BJ (cell line): ENCODE results near the gene STRN3. TPM values are rescaled to one million over a fixed set of nuclear protein-coding genes. Genes with fewer than 3 reads are reported as not detected.

Experiments
- CTCF ChIA-PET: fragments of 350-600 bp; formaldehyde crosslinking; extraction: SDS; loops from one replicate; lab custom pipeline; 2021; ENCODE audit warnings: antibody characterized with exemption, inconsistent platforms; lab: Yijun Ruan, JAX
- POLR2A ChIA-PET: fragments of 300-600 bp; sonication (Branson Sonifier 250); formaldehyde crosslinking; extraction: SDS; loops from one replicate; lab custom pipeline; 2021; ENCODE audit warnings: antibody characterized with exemption; lab: Charles Lee
- DNase-seq: peaks from one replicate; pipeline ENCODE4 v3.0.0-alpha.2; 2011; ENCODE audit warnings: low read depth
- H3K27me3 ChIP-seq: 2 replicates; pipeline ENCODE4 v1.6.0; 2011; ENCODE audit warnings: low read length; ENCODE audit not compliant: control insufficient read depth, insufficient read depth
- H3K36me3 ChIP-seq: 2 replicates; pipeline ENCODE4 v1.5.1; 2011; ENCODE audit warnings: low read length; ENCODE audit not compliant: control insufficient read depth, insufficient read depth
- H3K4me3 ChIP-seq: 2 replicates; pipeline ENCODE4 v1.5.1; 2011; ENCODE audit warnings: low read depth, mild to moderate bottlenecking, control low read depth, low read length
- CTCF ChIP-seq: IDR thresholded peaks from 2 replicates; pipeline ENCODE4 v1.5.1; 2011; ENCODE audit warnings: low read depth, mild to moderate bottlenecking, control low read depth, inconsistent platforms, low read length, moderate library complexity; ENCODE audit not compliant: insufficient read depth
- polyA plus RNA-seq: library from polyadenylated mRNA; depleted of rRNA; stranded (reverse); fragments of >200 nt; gene quantifications from 2 replicates; pipeline ENCODE4 v1.2.3, GENCODE V29; 2011

Gene STRN3
- polyA plus RNA-seq, 1 experiment = 14.8 TPM

- TF ChIP-seq CTCF = no peak
- POLR2A ChIA-PET = no interaction called here
- no peak for DNase-seq
- Histone ChIP-seq H3K36me3 (no peaks in the 10 kb centered on the region), H3K4me3 (no peak overlapping the region), H3K27me3 (no peaks in the 10 kb centered on the region)
- CTCF ChIA-PET = no interaction called here
Observed at GRCh38 chr14:30884901-30885300, 141.3 kb downstream of the STRN3 start.

- ChIA-PET POLR2A (no interaction called here), CTCF (interaction anchor here (0.9 kb wide), 1 partner anchor 12 kb away, joined by 3 read pairs; no protein-coding TSS in a partner anchor)
- Histone ChIP-seq H3K4me3 (no peak overlapping the region), H3K36me3 (no peaks in the 10 kb centered on the region), H3K27me3 (no peaks in the 10 kb centered on the region)
- DNase-seq = no peak
- no peak for TF ChIP-seq CTCF
Observed at GRCh38 chr14:30883508-30884294, 142.5 kb downstream of the STRN3 start.

DNA sequence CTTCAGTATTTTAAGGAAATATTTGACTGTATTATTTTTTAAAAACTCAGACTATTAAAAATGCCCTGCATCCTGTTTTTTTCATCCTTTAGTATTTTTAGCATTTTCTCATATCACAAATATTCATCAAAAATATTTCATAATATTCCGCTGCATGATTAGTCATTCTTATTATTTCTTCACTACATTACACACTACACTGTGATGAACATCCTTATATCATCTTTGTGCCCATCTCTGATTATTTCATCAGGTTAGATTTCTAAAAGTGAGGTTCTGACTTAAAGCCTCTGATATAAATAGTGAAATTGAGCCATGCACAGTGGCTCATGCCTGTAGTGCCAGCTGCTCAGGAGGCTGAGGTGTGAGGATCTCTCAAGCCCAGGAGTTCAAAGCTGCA is 143.7 kb downstream of the STRN3 start:
- H3K27me3 ChIP-seq = peaks cover 1% of the 10 kb centered on the region; the same call in 1 of the 2 replicates
- CTCF ChIA-PET = no interaction called here
- no peak for DNase-seq
- H3K36me3 ChIP-seq = no peaks in the 10 kb centered on the region
- TF ChIP-seq CTCF = no peak
- H3K4me3 ChIP-seq = no peak overlapping the region
- POLR2A ChIA-PET = no interaction called here

GRCh38 chr14:30876692-30877091 is 149.5 kb downstream of the STRN3 start:
- TF ChIP-seq CTCF = no peak
- CTCF ChIA-PET = no interaction called here
- DNase-seq = no peak
- POLR2A ChIA-PET = no interaction called here
- H3K36me3 ChIP-seq = no peaks in the 10 kb centered on the region
- no peak overlapping the region for H3K4me3 ChIP-seq
- peaks cover 28% of the 10 kb centered on the region for H3K27me3 ChIP-seq

DNA sequence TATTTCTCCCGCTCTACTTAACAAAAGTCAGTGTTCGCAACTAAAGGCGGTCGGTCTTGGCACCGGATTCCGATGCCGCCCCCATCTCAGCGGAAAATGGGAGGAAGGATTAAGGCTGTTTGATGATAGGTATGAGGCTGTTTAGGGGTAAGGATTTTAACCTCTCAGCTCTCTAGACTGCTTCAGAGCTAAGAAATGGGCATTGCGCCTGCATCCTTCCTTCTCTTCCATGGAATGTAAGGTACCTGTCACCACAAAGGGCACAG is 150.5 kb downstream of the STRN3 start:
- no peak for TF ChIP-seq CTCF
- ChIA-PET POLR2A (no interaction called here), CTCF (interaction anchor here (1.2 kb wide), 1 partner anchor 66 kb away, joined by 3 read pairs; no protein-coding TSS in a partner anchor)
- DNase-seq = no peak
- no peaks in the 10 kb centered on the region for H3K36me3 ChIP-seq
- H3K27me3 ChIP-seq = peaks cover 28% of the 10 kb centered on the region
- H3K4me3 ChIP-seq = no peak overlapping the region
